SU-DHL-6 (cell line): ENCODE measurements around the gene GNAI2.

Experiments used
- EZH2phosphoT487 ChIP-seq: fragments of 200-600 bp; sonication (generic), shearing (Covaris generic); conservative IDR thresholded peaks from 2 replicates; pipeline ENCODE4 v1.6.1; 2018; ENCODE audit warnings: mild to moderate bottlenecking, antibody characterized with exemption, low read length, moderate library complexity, mixed read lengths
- TF ChIP-seq, protein P1 (sequence below): fragments of 200-600 bp; sonication (generic); IDR thresholded peaks from one replicate; pipeline ENCODE4 v1.5.1; 2017; ENCODE audit warnings: antibody characterized with exemption, mild to moderate bottlenecking, low read length, moderate library complexity; ENCODE audit not compliant: insufficient read depth, poor library complexity, severe bottlenecking

DNA sequence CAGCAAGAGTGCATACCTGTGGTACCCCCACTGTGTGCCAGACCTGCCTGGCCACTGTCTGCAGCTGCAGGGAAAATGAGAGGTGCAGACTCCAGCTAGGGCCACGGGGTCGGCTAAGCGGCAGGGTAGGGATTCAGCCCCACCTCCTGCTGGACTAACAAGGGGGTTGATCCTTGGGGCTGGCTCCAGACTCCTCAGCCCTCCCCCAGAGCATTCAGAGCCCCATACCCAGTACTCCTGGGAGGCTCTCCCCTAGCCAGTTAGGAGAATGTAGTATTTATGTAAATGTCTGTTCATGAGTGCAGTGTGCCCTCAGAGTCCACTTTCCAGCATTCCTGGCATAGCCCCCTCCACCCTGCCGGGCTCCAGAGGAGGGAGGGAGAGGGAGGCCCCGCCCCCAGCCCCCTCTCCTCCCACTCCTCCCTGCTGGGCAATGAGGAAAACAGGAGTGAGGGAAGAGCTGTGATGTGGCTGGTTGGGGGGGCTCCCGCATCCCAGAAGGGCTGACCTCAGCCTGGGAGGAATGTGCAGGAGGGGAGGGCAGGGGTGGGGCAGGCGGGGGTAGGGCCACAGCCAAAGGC is 28.5 kb downstream of the GNAI2 start:
- TF ChIP-seq, protein P1, sequence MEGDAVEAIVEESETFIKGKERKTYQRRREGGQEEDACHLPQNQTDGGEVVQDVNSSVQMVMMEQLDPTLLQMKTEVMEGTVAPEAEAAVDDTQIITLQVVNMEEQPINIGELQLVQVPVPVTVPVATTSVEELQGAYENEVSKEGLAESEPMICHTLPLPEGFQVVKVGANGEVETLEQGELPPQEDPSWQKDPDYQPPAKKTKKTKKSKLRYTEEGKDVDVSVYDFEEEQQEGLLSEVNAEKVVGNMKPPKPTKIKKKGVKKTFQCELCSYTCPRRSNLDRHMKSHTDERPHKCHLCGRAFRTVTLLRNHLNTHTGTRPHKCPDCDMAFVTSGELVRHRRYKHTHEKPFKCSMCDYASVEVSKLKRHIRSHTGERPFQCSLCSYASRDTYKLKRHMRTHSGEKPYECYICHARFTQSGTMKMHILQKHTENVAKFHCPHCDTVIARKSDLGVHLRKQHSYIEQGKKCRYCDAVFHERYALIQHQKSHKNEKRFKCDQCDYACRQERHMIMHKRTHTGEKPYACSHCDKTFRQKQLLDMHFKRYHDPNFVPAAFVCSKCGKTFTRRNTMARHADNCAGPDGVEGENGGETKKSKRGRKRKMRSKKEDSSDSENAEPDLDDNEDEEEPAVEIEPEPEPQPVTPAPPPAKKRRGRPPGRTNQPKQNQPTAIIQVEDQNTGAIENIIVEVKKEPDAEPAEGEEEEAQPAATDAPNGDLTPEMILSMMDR, result no peak
- TF ChIP-seq EZH2phosphoT487, result no peak
